GM21528 (cell line): ENCODE measurements around the gene DOCK6.

Experiments
- ATAC-seq: cut with Tn5 transposase; IDR thresholded peaks from one replicate; pipeline ENCODE4 v1.9.1; 2021; ENCODE audit warnings: mild to moderate bottlenecking, moderate library complexity; ENCODE audit not compliant: unreplicated experiment, low FRiP score

Gene DOCK6

GRCh38 chr19:11251217-11251616 is 11.1 kb downstream of the DOCK6 start:
- no peak for ATAC-seq

GRCh38 chr19:11248852-11249251 is 13.5 kb downstream of the DOCK6 start:
- ATAC-seq, result no peak

- ATAC-seq, result no peak
These were observed 14.4 kb downstream of the DOCK6 start for GRCh38 chr19:11247934-11248333.

- ATAC-seq, result no peak
These were observed 14.9 kb downstream of the DOCK6 start for GRCh38 chr19:11247391-11247790.

GRCh38 chr19:11246941-11247340 is 15.4 kb downstream of the DOCK6 start:
- ATAC-seq, result no peak

GRCh38 chr19:11244846-11245589 is 17.3 kb downstream of the DOCK6 start:
- ATAC-seq, result no peak

GRCh38 chr19:11243798-11244169 is 18.5 kb downstream of the DOCK6 start:
- no peak for ATAC-seq

- no peak for ATAC-seq
These were observed 19.2 kb downstream of the DOCK6 start for GRCh38 chr19:11242864-11243797.

- no peak for ATAC-seq
These were observed 20.3 kb downstream of the DOCK6 start for GRCh38 chr19:11242025-11242424.

GRCh38 chr19:11240008-11240444 is 22.3 kb downstream of the DOCK6 start:
- ATAC-seq, result no peak

GRCh38 chr19:11239377-11240000 is 22.8 kb downstream of the DOCK6 start, which contains the start of gene ANGPTL8:
TSS of gene ANGPTL8 (plus strand) at chr19:11239619. CDS start at chr19:11239638, 19 bp downstream.
- ATAC-seq, result no peak

GRCh38 chr19:11238781-11239376 is 23.4 kb downstream of the DOCK6 start:
- no peak for ATAC-seq

GRCh38 chr19:11238041-11238440 is 24.3 kb downstream of the DOCK6 start:
- no peak for ATAC-seq

GRCh38 chr19:11237321-11237720 is 25.0 kb downstream of the DOCK6 start:
- no peak for ATAC-seq

- no peak for ATAC-seq
These were observed 25.7 kb downstream of the DOCK6 start for GRCh38 chr19:11236324-11237301.

- ATAC-seq, result no peak
These were observed 27.7 kb downstream of the DOCK6 start for GRCh38 chr19:11234486-11235075.

GRCh38 chr19:11233073-11233472 is 29.3 kb downstream of the DOCK6 start:
- no peak for ATAC-seq

- no peak for ATAC-seq
These were observed 29.8 kb downstream of the DOCK6 start for GRCh38 chr19:11232555-11232954.
